NCI-H2081 (cell line): ENCODE data around the gene IL21.
A peak's percentile ranks its signal among the peaks of the same experiment; 100 is the strongest.
"Not testable (repeated sequence)": the region's sequence is repeated elsewhere in the genome, so short reads cannot be mapped to it uniquely, and the experiment has no call there.

Source experiments
- DNase-seq, 2 experiments: peaks; one replicate each; lab custom pipeline; 2025; lab: John Stamatoyannopoulos, UW

IL21 gene

GRCh38 chr4:122577808-122578781 lies 42.8 kb downstream of the IL21 start:
- DNase-seq = peak; percentile 37 to 42

- no peak for DNase-seq
Observed at GRCh38 chr4:122577189-122577553, 43.7 kb downstream of the IL21 start.

GRCh38 chr4:122576261-122577188 lies 44.3 kb downstream of the IL21 start:
- peak; percentile 22 to 46 for DNase-seq

- not testable (repeated sequence) for DNase-seq
Observed at GRCh38 chr4:122574347-122574746, 46.5 kb downstream of the IL21 start.

- DNase-seq = no peak
Observed at GRCh38 chr4:122562449-122562848, 58.4 kb downstream of the IL21 start.
